Embryonic facial prominence (tissue), 1 donor: Measurements from ENCODE around the gene INPP5A.

Experiments used
- DNase-seq: peaks from one replicate; pipeline ENCODE4 v3.0.0-alpha.2; 2016; ENCODE audit errors: extremely low spot score

Gene INPP5A

GRCh38 chr10:132645247-132645530 is 107.6 kb downstream of the INPP5A start:
- no peak for DNase-seq

GRCh38 chr10:132645630-132646442 is 108.2 kb downstream of the INPP5A start:
- DNase-seq = no peak

- no peak for DNase-seq
Observed at GRCh38 chr10:132646443-132647097, 109.0 kb downstream of the INPP5A start.

GRCh38 chr10:132647424-132647823 is 109.8 kb downstream of the INPP5A start:
- no peak for DNase-seq

GRCh38 chr10:132648072-132648850 is 110.7 kb downstream of the INPP5A start:
- no peak for DNase-seq

- no peak for DNase-seq
Observed at GRCh38 chr10:132648851-132649528, 111.4 kb downstream of the INPP5A start.

- no peak for DNase-seq
Observed at GRCh38 chr10:132649651-132650360, 112.2 kb downstream of the INPP5A start.

GRCh38 chr10:132650611-132651250 is 113.1 kb downstream of the INPP5A start:
- DNase-seq = no peak

- DNase-seq = no peak
Observed at GRCh38 chr10:132651511-132652029, 114.0 kb downstream of the INPP5A start.

- DNase-seq = no peak
Observed at GRCh38 chr10:132652446-132652845, 114.9 kb downstream of the INPP5A start.

GRCh38 chr10:132652936-132653590 is 115.5 kb downstream of the INPP5A start:
- DNase-seq = no peak

- DNase-seq = no peak
Observed at GRCh38 chr10:132653721-132654120, 116.1 kb downstream of the INPP5A start.

- no peak for DNase-seq
Observed at GRCh38 chr10:132654121-132654571, 116.6 kb downstream of the INPP5A start.

- peak; percentile 32 for DNase-seq
Observed at GRCh38 chr10:132654708-132655661, 117.4 kb downstream of the INPP5A start.

GRCh38 chr10:132655735-132656134 is 118.1 kb downstream of the INPP5A start:
- DNase-seq = no peak

- no peak for DNase-seq
Observed at GRCh38 chr10:132656283-132657126, 118.9 kb downstream of the INPP5A start.

- DNase-seq = no peak
Observed at GRCh38 chr10:132657127-132657706, 119.6 kb downstream of the INPP5A start.

- DNase-seq = no peak
Observed at GRCh38 chr10:132657748-132658147, 120.2 kb downstream of the INPP5A start.
